ENCODE data around the gene C1orf21. TPM values are rescaled to one million over a fixed set of nuclear protein-coding genes. Genes with fewer than 3 reads are reported as not detected.

Gene C1orf21
- polyA plus RNA-seq, 3 donors: 0.23 to 1.1 (median 0.28) TPM

- H3K27me3 Mint-ChIP-seq (ENCODE audit: low read depth in 3 of 3): no peaks in the 10 kb centered on the region
- H3K4me2 ChIP-seq (replicated peaks; ENCODE audit: extremely low read depth, low read length, poor library complexity, severe bottlenecking): no peak overlapping the region
- TF ChIP-seq, protein P1, sequence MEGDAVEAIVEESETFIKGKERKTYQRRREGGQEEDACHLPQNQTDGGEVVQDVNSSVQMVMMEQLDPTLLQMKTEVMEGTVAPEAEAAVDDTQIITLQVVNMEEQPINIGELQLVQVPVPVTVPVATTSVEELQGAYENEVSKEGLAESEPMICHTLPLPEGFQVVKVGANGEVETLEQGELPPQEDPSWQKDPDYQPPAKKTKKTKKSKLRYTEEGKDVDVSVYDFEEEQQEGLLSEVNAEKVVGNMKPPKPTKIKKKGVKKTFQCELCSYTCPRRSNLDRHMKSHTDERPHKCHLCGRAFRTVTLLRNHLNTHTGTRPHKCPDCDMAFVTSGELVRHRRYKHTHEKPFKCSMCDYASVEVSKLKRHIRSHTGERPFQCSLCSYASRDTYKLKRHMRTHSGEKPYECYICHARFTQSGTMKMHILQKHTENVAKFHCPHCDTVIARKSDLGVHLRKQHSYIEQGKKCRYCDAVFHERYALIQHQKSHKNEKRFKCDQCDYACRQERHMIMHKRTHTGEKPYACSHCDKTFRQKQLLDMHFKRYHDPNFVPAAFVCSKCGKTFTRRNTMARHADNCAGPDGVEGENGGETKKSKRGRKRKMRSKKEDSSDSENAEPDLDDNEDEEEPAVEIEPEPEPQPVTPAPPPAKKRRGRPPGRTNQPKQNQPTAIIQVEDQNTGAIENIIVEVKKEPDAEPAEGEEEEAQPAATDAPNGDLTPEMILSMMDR (IDR thresholded peaks at IDR 0.05): no peak
Observed at GRCh38 chr1:184416946-184417345, 30.1 kb downstream of the C1orf21 start.

GRCh38 chr1:184417916-184418315 is 31.1 kb downstream of the C1orf21 start:
- H3K27me3 ChIP-seq (ENCODE audit: control insufficient read depth in 2 of 2, insufficient read depth in 2 of 2, low read length in 2 of 2): no peaks in the 10 kb centered on the region
- peaks cover 2 to 4% of the 10 kb centered on the region in 2 donors for H3K36me3 Mint-ChIP-seq
- peaks cover 23 to 35% of the 10 kb centered on the region in 2 donors for H3K4me1 ChIP-seq (ENCODE audit: control insufficient read depth in 1 of 2, insufficient read depth in 2 of 2, low read length in 2 of 2)
- H2AFZ ChIP-seq (ENCODE audit: insufficient read depth, low read depth, low read length, poor library complexity, severe bottlenecking): no peak overlapping the region
- H4K20me1 ChIP-seq (ENCODE audit: insufficient read depth, low read length): no peaks in the 10 kb centered on the region
- H3K27ac ChIP-seq (ENCODE audit: low read depth in 1 of 2, low read length in 2 of 2): peak overlapping the region; percentile 28 to 82
- no peak overlapping the region for H3K4me2 ChIP-seq (replicated peaks; ENCODE audit: extremely low read depth, low read length, poor library complexity, severe bottlenecking)
- H3K9ac ChIP-seq (ENCODE audit: insufficient read depth, low read length, poor library complexity, severe bottlenecking): no peak overlapping the region
- TF ChIP-seq, protein P1 (IDR thresholded peaks at IDR 0.05): no peak
- no peaks in the 10 kb centered on the region for H3K79me2 ChIP-seq (ENCODE audit: insufficient read depth, low read length)
- peak; percentile 5 to 90 (median 14) for DNase-seq
- no peaks in the 10 kb centered on the region for H3K27me3 Mint-ChIP-seq (ENCODE audit: low read depth in 3 of 3)
- no peak overlapping the region for H3K4me3 ChIP-seq (replicated peaks in 1 of 3; ENCODE audit: low read depth in 2 of 3, low read length in 3 of 3)
- H3K4me3 Mint-ChIP-seq: no peak overlapping the region
- WGBS (ENCODE audit: insufficient coverage): no CpG with 5 or more reads among the region's 1 CpG
- H3K27ac Mint-ChIP-seq: peak overlapping the region; percentile 80 to 97 (median 91)
- H3K9me3 ChIP-seq (replicated peaks in 1 of 2; ENCODE audit: control insufficient read depth in 1 of 2, insufficient read depth in 1 of 2, low read length in 2 of 2): no peaks in the 10 kb centered on the region
- no peaks in the 10 kb centered on the region for H3K36me3 ChIP-seq (replicated peaks in 1 of 2; ENCODE audit: control insufficient read depth in 1 of 2, insufficient read depth in 2 of 2, low read length in 2 of 2)
- H3K9me3 Mint-ChIP-seq: no peaks in the 10 kb centered on the region
- H3K4me1 Mint-ChIP-seq: peaks cover 30% of the 10 kb centered on the region
- intact Hi-C loops (cut with micrococcal nuclease): no loop called here

More at GRCh38 chr1:184416946-184417345, 30.1 kb downstream of the C1orf21 start:
- intact Hi-C loops (cut with micrococcal nuclease): no loop called here
- H3K79me2 ChIP-seq (ENCODE audit: insufficient read depth, low read length): no peaks in the 10 kb centered on the region
- Mint-ChIP-seq H3K4me3 (no peak overlapping the region), H3K9me3 (no peaks in the 10 kb centered on the region), H3K27ac (no peak overlapping the region), H3K36me3 (peaks cover 2 to 4% of the 10 kb centered on the region in 2 donors), H3K4me1 (peaks cover 30% of the 10 kb centered on the region)
- H3K9me3 ChIP-seq (replicated peaks in 1 of 2; ENCODE audit: control insufficient read depth in 1 of 2, insufficient read depth in 1 of 2, low read length in 2 of 2): no peaks in the 10 kb centered on the region
- no peak overlapping the region for H3K9ac ChIP-seq (ENCODE audit: insufficient read depth, low read length, poor library complexity, severe bottlenecking)
- no peaks in the 10 kb centered on the region for H3K36me3 ChIP-seq (replicated peaks in 1 of 2; ENCODE audit: control insufficient read depth in 1 of 2, insufficient read depth in 2 of 2, low read length in 2 of 2)
- DNase-seq: no peak
- 85% methylated on average over 1 of the region's 3 CpGs for WGBS (ENCODE audit: insufficient coverage)
- no peak overlapping the region for H3K27ac ChIP-seq (ENCODE audit: low read depth in 1 of 2, low read length in 2 of 2)
- H3K4me3 ChIP-seq (replicated peaks in 1 of 3; ENCODE audit: low read depth in 2 of 3, low read length in 3 of 3): no peak overlapping the region
- H4K20me1 ChIP-seq (ENCODE audit: insufficient read depth, low read length): no peaks in the 10 kb centered on the region
- H3K27me3 ChIP-seq (ENCODE audit: control insufficient read depth in 2 of 2, insufficient read depth in 2 of 2, low read length in 2 of 2): no peaks in the 10 kb centered on the region
- no peak overlapping the region for H2AFZ ChIP-seq (ENCODE audit: insufficient read depth, low read depth, low read length, poor library complexity, severe bottlenecking)
- H3K4me1 ChIP-seq (ENCODE audit: control insufficient read depth in 1 of 2, insufficient read depth in 2 of 2, low read length in 2 of 2): peaks cover 23 to 35% of the 10 kb centered on the region in 2 donors
